ENCODE results near the gene COX10.

Gene COX10

GRCh38 chr17:14133104-14133503 lies 63.8 kb downstream of the COX10 start:
- ATAC-seq (ENCODE audit: low read depth) (no peak), DNase-seq (ENCODE audit: low spot score) (no peak)
- no peaks in the 10 kb centered on the region for H3K27me3 ChIP-seq (ENCODE audit: insufficient read depth, poor library complexity, severe bottlenecking)

GRCh38 chr17:14134456-14134855 lies 65.2 kb downstream of the COX10 start:
- no peak overlapping the region for H3K4me3 ChIP-seq (ENCODE audit: severe bottlenecking)
- no peaks in the 10 kb centered on the region for H3K36me3 ChIP-seq (ENCODE audit: low read depth)
- TF ChIP-seq, protein P1, sequence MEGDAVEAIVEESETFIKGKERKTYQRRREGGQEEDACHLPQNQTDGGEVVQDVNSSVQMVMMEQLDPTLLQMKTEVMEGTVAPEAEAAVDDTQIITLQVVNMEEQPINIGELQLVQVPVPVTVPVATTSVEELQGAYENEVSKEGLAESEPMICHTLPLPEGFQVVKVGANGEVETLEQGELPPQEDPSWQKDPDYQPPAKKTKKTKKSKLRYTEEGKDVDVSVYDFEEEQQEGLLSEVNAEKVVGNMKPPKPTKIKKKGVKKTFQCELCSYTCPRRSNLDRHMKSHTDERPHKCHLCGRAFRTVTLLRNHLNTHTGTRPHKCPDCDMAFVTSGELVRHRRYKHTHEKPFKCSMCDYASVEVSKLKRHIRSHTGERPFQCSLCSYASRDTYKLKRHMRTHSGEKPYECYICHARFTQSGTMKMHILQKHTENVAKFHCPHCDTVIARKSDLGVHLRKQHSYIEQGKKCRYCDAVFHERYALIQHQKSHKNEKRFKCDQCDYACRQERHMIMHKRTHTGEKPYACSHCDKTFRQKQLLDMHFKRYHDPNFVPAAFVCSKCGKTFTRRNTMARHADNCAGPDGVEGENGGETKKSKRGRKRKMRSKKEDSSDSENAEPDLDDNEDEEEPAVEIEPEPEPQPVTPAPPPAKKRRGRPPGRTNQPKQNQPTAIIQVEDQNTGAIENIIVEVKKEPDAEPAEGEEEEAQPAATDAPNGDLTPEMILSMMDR (IDR thresholded peaks at IDR 0.05; ENCODE audit: poor library complexity, severe bottlenecking), result no peak
- no peak overlapping the region for H3K27ac ChIP-seq (ENCODE audit: poor library complexity, severe bottlenecking)
- no peaks in the 10 kb centered on the region for H3K9me3 ChIP-seq (ENCODE audit: severe bottlenecking)
- DNase-seq (ENCODE audit: low spot score) (no peak), ATAC-seq (ENCODE audit: low read depth) (no peak)
- H3K4me1 ChIP-seq (ENCODE audit: insufficient read depth, poor library complexity, severe bottlenecking), result no peaks in the 10 kb centered on the region
- H3K27me3 ChIP-seq (ENCODE audit: insufficient read depth, poor library complexity, severe bottlenecking), result no peaks in the 10 kb centered on the region

More at GRCh38 chr17:14133104-14133503, 63.8 kb downstream of the COX10 start:
- H3K36me3 ChIP-seq (ENCODE audit: low read depth), result no peaks in the 10 kb centered on the region
- H3K9me3 ChIP-seq (ENCODE audit: severe bottlenecking), result no peaks in the 10 kb centered on the region
- H3K27ac ChIP-seq (ENCODE audit: poor library complexity, severe bottlenecking), result no peak overlapping the region
- no peak overlapping the region for H3K4me3 ChIP-seq (ENCODE audit: severe bottlenecking)
- H3K4me1 ChIP-seq (ENCODE audit: insufficient read depth, poor library complexity, severe bottlenecking), result no peaks in the 10 kb centered on the region
- TF ChIP-seq, protein P1 (IDR thresholded peaks at IDR 0.05; ENCODE audit: poor library complexity, severe bottlenecking), result no peak

DNA sequence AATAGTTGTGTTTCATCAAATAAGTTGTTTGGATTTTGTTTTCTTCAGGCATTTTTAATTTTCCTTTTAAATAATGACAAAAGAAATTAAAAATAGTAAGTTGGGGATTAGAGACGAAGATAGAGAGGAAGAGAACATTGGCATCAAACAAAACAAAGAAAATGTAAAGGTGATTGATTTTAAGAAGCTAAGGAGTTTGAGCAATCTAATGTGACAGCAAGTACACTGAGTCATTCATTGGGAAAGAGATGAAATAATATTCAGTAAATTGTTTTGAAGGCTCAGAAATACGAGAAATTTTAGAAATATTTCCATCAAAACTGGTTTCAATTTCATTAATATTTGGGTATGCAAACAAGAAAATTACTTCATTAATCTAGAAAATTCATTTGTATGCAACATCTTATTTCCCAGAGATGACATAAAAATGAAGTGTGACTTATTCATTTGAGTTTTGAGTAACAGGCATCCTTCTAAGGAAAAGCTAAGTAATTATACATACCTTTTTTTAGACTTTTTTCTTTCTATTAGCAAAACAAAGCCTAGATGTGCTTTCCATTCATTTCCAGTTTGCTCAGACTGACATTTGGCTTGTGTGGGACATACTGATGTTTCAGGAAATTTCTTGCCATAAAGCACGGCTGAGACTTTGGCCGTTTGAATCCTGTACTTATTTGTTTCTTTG lies 66.7 kb downstream of the COX10 start:
- Histone ChIP-seq H3K27ac (ENCODE audit: poor library complexity, severe bottlenecking) (no peak overlapping the region), H3K4me3 (ENCODE audit: severe bottlenecking) (no peak overlapping the region), H3K36me3 (ENCODE audit: low read depth) (no peaks in the 10 kb centered on the region), H3K27me3 (ENCODE audit: insufficient read depth, poor library complexity, severe bottlenecking) (no peaks in the 10 kb centered on the region), H3K4me1 (ENCODE audit: insufficient read depth, poor library complexity, severe bottlenecking) (no peaks in the 10 kb centered on the region), H3K9me3 (ENCODE audit: severe bottlenecking) (no peaks in the 10 kb centered on the region)
- no peak for ATAC-seq (ENCODE audit: low read depth)
- TF ChIP-seq, protein P1 (IDR thresholded peaks at IDR 0.05; ENCODE audit: poor library complexity, severe bottlenecking), result no peak
- DNase-seq (ENCODE audit: low spot score), result no peak

DNA sequence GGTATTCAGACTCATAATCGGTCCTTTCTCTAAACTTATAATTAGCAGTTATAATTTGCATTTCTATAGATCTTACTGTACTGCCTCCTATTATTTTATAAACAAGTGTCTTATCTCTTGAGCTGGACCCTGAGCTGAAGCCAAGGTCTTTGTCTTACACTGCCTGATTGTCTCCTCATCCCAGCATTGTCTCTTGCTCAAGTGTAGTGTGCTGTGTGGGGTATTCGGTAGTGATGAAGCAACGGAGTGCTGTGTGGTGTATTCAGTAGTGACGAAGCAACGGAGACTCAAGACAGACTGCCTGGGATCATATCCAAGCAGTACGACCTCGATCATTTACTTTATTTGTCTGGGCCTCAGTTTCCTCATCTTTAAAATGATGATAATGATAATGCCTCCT lies 69.3 kb downstream of the COX10 start:
- Histone ChIP-seq H3K27ac (ENCODE audit: poor library complexity, severe bottlenecking) (no peak overlapping the region), H3K27me3 (ENCODE audit: insufficient read depth, poor library complexity, severe bottlenecking) (no peaks in the 10 kb centered on the region), H3K36me3 (ENCODE audit: low read depth) (no peaks in the 10 kb centered on the region), H3K4me3 (ENCODE audit: severe bottlenecking) (no peak overlapping the region), H3K4me1 (ENCODE audit: insufficient read depth, poor library complexity, severe bottlenecking) (no peaks in the 10 kb centered on the region), H3K9me3 (ENCODE audit: severe bottlenecking) (no peaks in the 10 kb centered on the region)
- ATAC-seq (ENCODE audit: low read depth) (no peak), DNase-seq (ENCODE audit: low spot score) (no peak)
- TF ChIP-seq, protein P1 (IDR thresholded peaks at IDR 0.05; ENCODE audit: poor library complexity, severe bottlenecking), result no peak

DNA sequence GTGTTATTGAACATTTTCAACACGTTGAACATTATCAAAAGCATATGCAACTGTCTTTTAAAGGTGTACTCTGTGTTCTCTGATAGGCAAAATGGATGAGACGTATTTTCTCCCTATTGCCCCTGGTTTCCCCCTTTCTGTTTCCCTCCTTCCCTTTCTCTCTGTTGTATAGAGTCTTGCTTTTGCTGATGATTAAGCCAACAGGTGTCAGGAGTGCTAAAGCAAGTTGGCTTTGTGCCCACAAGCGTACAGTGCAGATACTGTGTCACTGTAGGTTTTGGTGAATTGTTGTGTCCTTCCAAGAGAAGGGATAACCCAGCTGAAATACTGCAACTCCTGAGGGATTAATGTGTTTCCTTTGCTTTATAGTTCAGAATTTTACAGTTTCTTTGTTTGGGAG lies 74.4 kb downstream of the COX10 start:
- Histone ChIP-seq H3K27me3 (ENCODE audit: insufficient read depth, poor library complexity, severe bottlenecking) (no peaks in the 10 kb centered on the region), H3K27ac (ENCODE audit: poor library complexity, severe bottlenecking) (no peak overlapping the region), H3K9me3 (ENCODE audit: severe bottlenecking) (no peaks in the 10 kb centered on the region), H3K4me1 (ENCODE audit: insufficient read depth, poor library complexity, severe bottlenecking) (no peaks in the 10 kb centered on the region), H3K36me3 (ENCODE audit: low read depth) (no peaks in the 10 kb centered on the region), H3K4me3 (ENCODE audit: severe bottlenecking) (no peak overlapping the region)
- TF ChIP-seq, protein P1 (IDR thresholded peaks at IDR 0.05; ENCODE audit: poor library complexity, severe bottlenecking), result no peak
- DNase-seq (ENCODE audit: low spot score), result no peak
- ATAC-seq (ENCODE audit: low read depth), result no peak

All from RWPE2 (cell line).